C4-2B (cell line): ENCODE measurements around the gene COMMD1.
"Not testable (repeated sequence)": the region's sequence is repeated elsewhere in the genome, so short reads cannot be mapped to it uniquely, and the experiment has no call there.

Experiments
- H3K27ac ChIP-seq: fragments of 450-650 bp; 2 replicates; pipeline ENCODE4 v1.5.1; 2017
- CTCF ChIP-seq: fragments of 450-650 bp; conservative IDR thresholded peaks from 2 replicates; pipeline ENCODE4 v1.5.1; 2017; ENCODE audit warnings: mild to moderate bottlenecking
- ZFX ChIP-seq: fragments of 450-650 bp; IDR thresholded peaks from 2 replicates; pipeline ENCODE4 v1.6.1; 2017

COMMD1 gene

GRCh38 chr2:61995065-61995464, 89.6 kb downstream of the COMMD1 start:
- no peak overlapping the region for H3K27ac ChIP-seq
- TF ChIP-seq ZFX (no peak), CTCF (no peak)

DNA sequence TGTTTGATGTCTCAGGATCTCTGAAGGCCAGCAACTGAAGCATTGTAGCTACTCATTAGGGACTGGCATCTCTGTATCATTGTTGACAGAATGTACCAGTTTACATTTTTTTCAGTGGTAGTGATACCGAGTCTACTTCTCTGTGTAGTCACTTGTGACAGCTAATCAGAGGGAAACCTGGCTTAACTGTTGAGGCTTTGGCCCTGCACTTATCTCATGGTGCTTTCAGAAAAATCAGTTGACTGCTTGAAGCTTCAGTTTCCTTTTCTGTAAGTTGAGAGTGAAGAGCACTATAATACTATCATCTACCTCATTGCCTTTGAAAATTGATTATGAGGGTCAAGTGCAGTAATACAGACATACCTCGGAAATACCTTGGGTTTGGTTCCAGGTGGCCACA, 90.0 kb downstream of the COMMD1 start:
- no peak overlapping the region for H3K27ac ChIP-seq
- TF ChIP-seq CTCF, result no peak
- no peak for TF ChIP-seq ZFX

DNA sequence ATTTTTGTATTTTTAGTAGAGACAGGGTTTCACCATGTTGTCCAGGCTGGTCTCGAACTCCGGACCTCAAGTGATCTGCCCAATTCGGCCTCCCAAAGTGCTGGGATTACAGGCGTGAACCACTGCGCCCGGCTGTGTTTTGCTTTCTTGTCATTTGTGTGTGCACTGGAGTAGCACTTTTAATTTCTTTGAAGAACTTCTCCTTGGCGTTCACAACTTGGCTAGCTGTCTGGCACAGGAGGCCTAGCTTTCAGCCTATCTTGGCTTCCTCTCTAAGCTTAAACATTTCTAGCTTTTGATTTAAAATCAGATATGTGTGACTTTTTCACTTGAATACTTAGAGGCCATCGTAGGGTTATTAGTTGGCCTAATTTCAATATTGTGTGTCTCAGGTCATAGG, 93.0 kb downstream of the COMMD1 start:
- TF ChIP-seq CTCF (no peak), ZFX (no peak)
- H3K27ac ChIP-seq, result no peak overlapping the region

DNA sequence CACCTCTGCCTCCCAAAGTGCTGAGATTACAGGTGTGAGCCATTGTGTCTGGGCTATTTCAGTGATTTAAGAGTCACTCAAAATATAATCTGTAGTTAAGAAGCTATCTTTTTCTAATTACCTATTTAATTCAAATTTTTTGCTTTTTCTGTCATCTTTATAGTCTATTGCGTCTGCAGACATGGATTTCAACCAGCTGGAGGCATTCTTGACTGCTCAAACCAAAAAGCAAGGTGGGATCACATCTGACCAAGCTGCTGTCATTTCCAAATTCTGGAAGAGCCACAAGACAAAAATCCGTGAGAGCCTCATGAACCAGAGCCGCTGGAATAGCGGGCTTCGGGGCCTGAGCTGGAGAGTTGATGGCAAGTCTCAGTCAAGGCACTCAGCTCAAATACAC, 95.1 kb downstream of the COMMD1 start:
- no peak for TF ChIP-seq CTCF
- TF ChIP-seq ZFX, result no peak
- H3K27ac ChIP-seq, result no peak overlapping the region

GRCh38 chr2:62001431-62001830, 96.0 kb downstream of the COMMD1 start:
- H3K27ac ChIP-seq, result no peak overlapping the region
- TF ChIP-seq ZFX (no peak), CTCF (no peak)

GRCh38 chr2:62004428-62004827, 99.0 kb downstream of the COMMD1 start:
- not testable (repeated sequence) for H3K27ac ChIP-seq

DNA sequence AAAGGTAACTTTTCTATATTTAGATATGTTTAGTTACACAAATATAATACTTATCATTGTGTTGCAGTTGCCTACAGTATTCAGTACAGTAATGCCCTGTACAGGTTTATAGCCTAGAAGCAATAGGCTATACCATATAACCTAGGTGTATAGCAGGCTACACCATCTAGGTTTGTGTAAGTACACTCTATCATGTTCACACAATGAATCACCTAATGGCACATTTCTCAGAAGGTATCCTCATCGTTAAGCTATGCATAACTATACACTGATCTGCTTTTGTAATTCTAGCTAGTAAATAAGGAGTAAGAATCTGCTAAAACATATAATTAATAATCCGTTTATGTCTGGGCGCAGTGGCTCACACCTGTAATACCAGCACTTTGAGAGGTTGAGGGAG, 102.1 kb downstream of the COMMD1 start:
- TF ChIP-seq ZFX (no peak), CTCF (no peak)
- no peak overlapping the region for H3K27ac ChIP-seq

- TF ChIP-seq ZFX, result no peak
- TF ChIP-seq CTCF, result no peak
- H3K27ac ChIP-seq, result no peak overlapping the region
Measured at GRCh38 chr2:62010632-62011256, 105.3 kb downstream of the COMMD1 start.
